Measurements from ENCODE around the gene GNAI1.

Gene GNAI1

DNA sequence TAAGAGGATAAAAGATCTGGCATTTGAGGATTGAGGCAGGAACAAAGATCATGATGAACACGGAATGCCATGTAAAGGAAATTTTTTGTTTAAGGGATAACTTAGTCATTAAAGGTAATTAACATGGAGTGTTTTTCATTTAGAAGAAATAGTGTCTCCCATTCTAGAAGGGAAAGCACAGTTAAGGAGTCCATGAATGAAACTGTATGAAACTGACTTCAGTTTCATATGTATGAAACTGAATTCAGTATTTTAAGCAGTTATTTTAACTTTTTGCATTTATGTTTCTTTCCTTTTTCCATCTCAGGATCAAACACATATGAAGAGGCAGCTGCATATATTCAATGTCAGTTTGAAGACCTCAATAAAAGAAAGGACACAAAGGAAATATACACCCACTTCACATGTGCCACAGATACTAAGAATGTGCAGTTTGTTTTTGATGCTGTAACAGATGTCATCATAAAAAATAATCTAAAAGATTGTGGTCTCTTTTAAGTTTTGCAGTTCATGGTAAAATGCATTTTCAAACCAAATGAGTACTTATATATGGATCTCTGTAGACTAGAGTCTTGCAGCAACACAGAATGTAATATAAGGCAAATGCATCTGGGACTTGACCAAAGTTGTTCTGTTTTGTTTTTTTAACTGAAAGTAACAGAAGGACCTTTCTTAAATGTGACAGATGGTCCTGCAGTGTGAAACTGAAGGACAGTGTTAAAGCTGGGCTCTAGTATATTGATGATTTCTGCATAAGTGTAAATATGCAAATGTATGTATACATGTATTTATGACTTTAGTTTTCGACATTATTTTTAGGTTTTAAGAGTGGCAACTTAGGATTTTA is 82.6 kb downstream of the GNAI1 start:
- no peak for DNase-seq

GRCh38 chr7:80218723-80219122 is 84.1 kb downstream of the GNAI1 start:
- no peak for DNase-seq

GRCh38 chr7:80220022-80220634 is 85.5 kb downstream of the GNAI1 start:
- no peak for DNase-seq

DNA sequence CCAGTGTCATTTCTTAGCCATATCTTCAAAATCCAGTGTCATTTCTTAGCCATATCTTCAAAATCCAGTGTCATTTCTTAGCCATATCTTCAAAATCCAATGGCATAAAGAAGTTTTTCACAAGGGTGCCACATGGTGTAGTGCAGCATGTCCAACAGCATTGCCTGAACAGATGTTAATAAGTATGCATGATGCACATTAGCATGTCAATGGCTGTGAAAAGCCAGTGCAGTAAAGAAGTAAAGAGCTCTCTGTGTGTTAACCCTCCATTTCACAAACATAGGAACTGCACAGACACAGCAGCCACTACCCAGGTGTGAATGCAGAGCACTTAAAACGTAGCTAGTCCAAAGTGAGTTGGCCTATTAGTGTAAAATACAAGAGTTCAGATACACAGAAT is 89.8 kb downstream of the GNAI1 start:
- DNase-seq: no peak

DNA sequence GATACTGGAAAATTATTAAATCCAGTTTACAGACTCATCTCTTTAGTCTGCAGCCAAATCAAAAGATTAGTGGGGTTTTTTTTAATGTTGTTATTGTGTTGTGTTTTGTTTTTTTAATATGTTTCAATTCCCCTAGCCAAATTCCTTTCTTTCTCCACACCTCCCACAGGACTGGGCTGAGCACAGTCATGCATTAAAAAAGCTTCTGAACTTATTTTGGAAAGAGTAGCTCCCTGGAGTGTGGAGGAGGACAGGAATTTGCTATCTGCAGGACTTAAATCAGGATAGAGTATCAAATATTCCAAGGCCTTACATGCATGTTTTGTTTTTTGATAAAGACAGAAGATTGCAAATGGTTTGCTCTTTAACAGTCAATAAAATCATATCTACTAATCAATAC is 90.7 kb downstream of the GNAI1 start:
- no peak for DNase-seq

GRCh38 chr7:80226629-80227028 is 92.0 kb downstream of the GNAI1 start:
- DNase-seq: no peak

- no peak for DNase-seq
Measured at GRCh38 chr7:80230327-80230726, 95.7 kb downstream of the GNAI1 start.

- DNase-seq: no peak
Measured at GRCh38 chr7:80231707-80232106, 97.1 kb downstream of the GNAI1 start.

DNA sequence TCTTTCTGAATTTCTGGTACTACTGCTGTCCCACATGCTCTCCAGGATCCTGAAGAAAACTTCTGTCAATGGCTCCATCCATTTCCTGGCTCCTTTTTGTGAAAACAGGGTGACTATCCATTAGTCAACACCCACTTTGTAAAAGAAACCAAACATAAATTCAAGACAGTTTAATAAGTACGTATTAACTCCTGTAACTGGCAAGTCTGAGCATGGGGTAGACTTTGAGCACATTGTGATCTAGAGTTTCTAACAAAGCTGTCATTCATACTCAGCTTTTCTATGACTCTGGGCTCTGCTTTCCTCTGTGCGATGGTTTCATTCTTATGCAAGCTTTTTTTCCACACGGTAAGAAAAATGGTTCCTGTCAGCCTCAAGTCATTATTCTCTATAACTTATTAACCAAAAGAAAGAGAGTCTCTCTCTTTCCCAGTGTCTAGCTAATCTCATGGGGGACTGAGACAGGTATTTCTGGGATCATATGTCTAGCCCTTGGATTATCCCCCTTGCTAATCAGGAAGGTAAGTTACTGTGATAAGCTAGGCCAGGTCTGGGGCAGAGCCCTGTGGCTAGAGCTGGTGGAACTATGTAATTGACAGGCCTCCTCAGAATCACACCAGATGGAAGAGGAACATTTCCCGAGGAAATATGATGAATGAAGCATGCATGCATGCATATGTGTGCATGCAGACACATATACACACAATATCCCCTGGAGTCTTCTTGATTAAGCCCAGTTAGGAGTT is 98.5 kb downstream of the GNAI1 start:
- DNase-seq: no peak

DNA sequence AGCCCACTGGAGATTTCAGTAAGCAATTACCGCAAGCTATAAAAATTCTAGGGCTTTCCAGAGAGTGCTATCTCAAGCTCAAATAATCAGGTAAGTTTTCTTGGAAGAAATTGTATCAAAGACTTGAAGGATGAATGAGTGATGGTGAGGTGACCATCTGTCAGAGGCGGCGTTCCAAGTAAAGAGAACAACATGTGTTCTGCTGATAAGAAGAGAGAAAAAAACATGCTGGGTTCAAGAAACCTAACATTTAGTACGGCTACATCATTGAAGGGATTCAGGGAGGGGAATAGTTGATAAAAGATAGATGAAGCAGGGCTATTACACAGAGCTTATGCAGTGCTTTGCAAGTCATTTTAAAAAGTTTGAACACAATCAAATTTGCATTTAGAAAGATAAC is 100.7 kb downstream of the GNAI1 start:
- no peak for DNase-seq

DNA sequence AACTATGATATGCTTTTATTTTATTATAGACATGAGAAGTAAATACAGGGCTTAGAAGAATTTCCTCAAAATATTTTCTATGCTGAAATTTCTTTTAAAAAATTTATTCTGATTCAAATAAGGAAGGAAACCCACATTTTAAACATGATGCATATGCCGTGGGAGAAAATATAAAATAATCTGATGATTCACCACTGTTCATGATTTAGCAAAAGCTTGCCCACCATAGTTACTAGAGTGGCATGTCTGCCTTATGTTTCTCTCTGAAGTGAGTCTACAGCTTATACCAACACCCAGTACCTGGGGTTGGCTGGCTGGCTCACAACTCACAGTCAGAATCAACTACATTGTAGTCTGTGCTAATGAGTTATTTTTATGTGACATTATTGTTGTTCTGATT is 102.0 kb downstream of the GNAI1 start:
- no peak for DNase-seq

DNA sequence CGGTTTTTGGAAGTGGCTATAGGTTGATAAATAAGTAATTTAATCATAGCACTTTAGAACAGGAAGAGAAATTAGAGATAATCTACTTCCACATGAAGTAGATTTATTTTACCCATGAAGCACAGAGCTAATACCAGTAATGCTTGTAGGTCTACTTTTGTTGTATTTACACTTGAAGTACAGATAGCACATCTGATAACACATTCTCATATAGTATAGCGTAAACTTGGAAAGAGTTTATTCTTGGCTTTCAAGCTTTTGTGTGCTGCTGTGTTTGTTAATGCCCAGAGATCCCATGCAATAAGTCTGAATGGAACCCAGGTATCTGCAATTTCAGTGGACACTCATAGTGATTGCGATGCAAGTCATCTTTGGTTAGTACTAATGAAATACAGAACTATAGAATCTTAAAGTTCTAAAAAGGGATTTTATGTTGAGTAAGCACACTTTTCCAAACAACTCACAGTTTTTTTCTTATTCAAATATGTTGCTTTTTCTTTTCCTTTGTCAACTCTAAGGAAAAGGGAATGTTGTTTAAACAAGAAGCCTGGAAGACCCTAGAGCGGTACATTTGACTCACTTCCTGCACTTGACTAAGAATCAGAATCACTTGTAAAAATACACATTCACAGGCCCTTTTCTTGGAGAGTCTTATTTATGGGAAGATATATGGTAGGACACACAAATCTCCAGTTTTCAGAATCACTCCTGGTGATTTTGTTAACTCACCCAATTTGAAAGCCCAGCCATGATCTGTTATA is 105.8 kb downstream of the GNAI1 start:
- no peak for DNase-seq

- DNase-seq: no peak
Measured at GRCh38 chr7:80241671-80242070, 107.0 kb downstream of the GNAI1 start.

DNA sequence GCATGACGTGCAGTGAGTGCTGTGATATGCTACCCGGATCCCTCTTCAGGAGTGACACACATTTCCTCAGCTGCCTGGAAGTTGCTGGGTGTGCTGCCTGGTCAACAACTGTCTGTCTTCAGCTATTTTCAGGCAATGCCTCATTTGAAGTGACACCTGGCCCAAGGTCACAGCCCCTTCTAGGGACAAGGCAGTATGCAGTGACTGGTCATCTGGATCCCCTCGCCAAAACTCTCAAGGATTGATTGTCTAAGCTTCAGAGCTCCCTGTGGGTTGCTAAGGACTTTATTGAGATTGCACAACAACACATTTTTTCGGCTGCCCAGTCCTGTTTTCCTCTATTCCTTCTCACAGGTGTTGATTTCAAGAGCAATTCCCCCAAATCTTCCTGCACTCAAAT is 108.8 kb downstream of the GNAI1 start:
- no peak for DNase-seq

GRCh38 chr7:80244206-80244916 is 109.7 kb downstream of the GNAI1 start:
- no peak for DNase-seq

DNA sequence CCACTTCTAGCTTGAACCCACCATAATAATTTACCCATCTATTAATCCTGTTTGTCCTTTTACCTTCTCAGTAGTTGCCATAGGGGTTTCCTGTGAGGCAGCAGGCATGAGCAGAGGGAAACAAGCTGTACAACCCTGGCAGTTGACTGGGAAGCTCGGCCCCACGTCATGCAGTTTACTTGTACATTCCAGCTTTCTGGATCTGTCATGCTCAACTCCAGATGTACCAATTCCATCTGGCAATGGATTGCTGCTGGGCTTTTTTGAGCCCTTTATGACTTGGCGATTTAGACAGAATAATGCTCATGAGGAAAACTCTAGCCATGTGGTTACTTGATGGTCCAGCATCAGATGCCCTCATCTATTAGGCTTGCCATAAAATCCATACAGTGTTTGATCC is 112.5 kb downstream of the GNAI1 start:
- DNase-seq: no peak

GRCh38 chr7:80247891-80248290 is 113.3 kb downstream of the GNAI1 start:
- DNase-seq: no peak

GRCh38 chr7:80249184-80249583 is 114.6 kb downstream of the GNAI1 start:
- DNase-seq: no peak

- DNase-seq: no peak
Measured at GRCh38 chr7:80249619-80250295, 115.1 kb downstream of the GNAI1 start.

DNA sequence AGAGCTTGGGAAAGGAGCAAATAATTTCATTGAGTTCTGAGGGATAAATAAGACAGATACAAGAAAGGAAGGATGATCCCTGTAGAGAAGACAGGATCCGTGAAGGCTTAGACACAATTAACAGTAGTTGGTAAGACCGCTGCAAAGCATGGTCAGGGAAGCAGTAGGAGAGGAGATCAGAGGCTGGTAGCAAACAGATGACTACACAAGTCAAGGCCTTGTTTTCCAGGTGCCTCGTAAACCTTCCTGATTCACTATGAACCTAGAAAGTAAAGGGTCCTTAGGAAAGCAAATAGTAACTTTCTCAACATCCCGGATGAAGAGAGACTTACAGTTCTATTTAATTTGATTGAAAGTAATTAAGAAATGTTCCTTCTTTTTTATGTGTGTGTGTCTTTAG is 118.6 kb downstream of the GNAI1 start:
- DNase-seq: no peak

GRCh38 chr7:80253653-80254052 is 119.0 kb downstream of the GNAI1 start:
- DNase-seq: no peak

GRCh38 chr7:80255656-80256055 is 121.0 kb downstream of the GNAI1 start:
- no peak for DNase-seq

All from activated gamma-delta T cell treated with Interleukin-2 at 50 U/mL for 16 hours (primary cell).